K562 (cell line): ENCODE data around the gene UCKL1. TPM values are rescaled to one million over a fixed set of nuclear protein-coding genes. Genes with fewer than 3 reads are reported as not detected.

Experiments
- ATF1 ChIP-seq, 2 experiments: fragments of 450-650 bp in 1 of 2; IDR thresholded peaks; 2 replicates each; pipeline ENCODE4 v1.6.1; 2016; ENCODE audit warnings: missing compliant biosample characterization in 1 of 2, missing genetic modification characterization in 1 of 2
- COPS2 ChIP-seq: fragments of 450-650 bp; conservative IDR thresholded peaks from 2 replicates; pipeline ENCODE4 v1.6.1; 2016; ENCODE audit warnings: mild to moderate bottlenecking, moderate library complexity
- EP400 ChIP-seq: fragments of 450-650 bp; IDR thresholded peaks from 2 replicates; pipeline ENCODE4 v1.6.1; 2017; ENCODE audit warnings: antibody characterized with exemption, mild to moderate bottlenecking, moderate library complexity
- ESRRB ChIP-seq: fragments of 250-450 bp; sonication (Bioruptor Pico); IDR thresholded peaks from 2 replicates; pipeline ENCODE4 v1.5.0; 2020; ENCODE audit warnings: mild to moderate bottlenecking, moderate library complexity, borderline replicate concordance
- FOXK1 ChIP-seq: sonication (generic); formaldehyde crosslinking; IDR thresholded peaks from 2 replicates; pipeline ENCODE4 v1.8.0; 2022; ENCODE audit warnings: missing genetic modification reagents, mild to moderate bottlenecking, borderline replicate concordance
- MEIS2 ChIP-seq: fragments of 450-650 bp; IDR thresholded peaks from 2 replicates; pipeline ENCODE4 v1.6.1; 2014; ENCODE audit warnings: mild to moderate bottlenecking; ENCODE audit not compliant: partially characterized antibody
- SAP30 ChIP-seq: fragments of 200-600 bp; sonication (generic); IDR thresholded peaks from 2 replicates; pipeline ENCODE4 v1.6.1; 2012; ENCODE audit warnings: borderline replicate concordance, low read depth, mild to moderate bottlenecking, moderate library complexity, low read length, control low read depth, inconsistent platforms; ENCODE audit not compliant: insufficient read depth, poor library complexity, severe bottlenecking
- SNRNP70 ChIP-seq: fragments of 200-400 bp; formaldehyde crosslinking; optimal IDR thresholded peaks from 2 replicates; pipeline ENCODE3; 2017; ENCODE audit warnings: low read depth, low read length
- TCF3 ChIP-seq: sonication (generic); formaldehyde crosslinking; IDR thresholded peaks from 2 replicates; pipeline ENCODE4 v1.4.0; 2020; ENCODE audit warnings: mild to moderate bottlenecking, missing genetic modification reagents
- ZNF780A ChIP-seq: fragments of 250-450 bp; sonication (Bioruptor Pico); IDR thresholded peaks from 2 replicates; pipeline ENCODE4 v1.5.0; 2021; ENCODE audit warnings: mild to moderate bottlenecking
- polyA plus RNA-seq, 8 experiments: library from polyadenylated mRNA; depleted of rRNA in 4 of 8; stranded (reverse) in 5 of 8; unstranded in 3 of 8; fragments of >200 nt; fragmentation: Nextera tagmentation in 2 of 8; fragmentation: Illumina TruSeq in 1 of 8; extraction: Ambion mirVana in 2 of 8; extraction: Trizol in 1 of 8; gene quantifications; 2 replicates each; pipeline versions ENCODE4 v1.2.1 to v1.2.3, GENCODE V29; 2011 to 2014; ENCODE audit warnings: inconsistent platforms in 1 of 8, missing spikeins in 1 of 8
- total RNA-seq, 7 experiments: library from RNA; depleted of rRNA in 6 of 7; stranded (reverse); fragments of >200 nt in 6 of 7; fragmentation: Illumina TruSeq in 2 of 7; extraction: Trizol in 2 of 7; gene quantifications; 2 replicates each; pipeline versions ENCODE4 v1.2.1 to v1.2.3, GENCODE V29; 2011 to 2021; ENCODE audit warnings: low replicate concordance in 1 of 7
- TF ChIP-seq, protein P1 (sequence below), 2 experiments: fragments of 450-650 bp; formaldehyde crosslinking in 1 of 2; IDR thresholded peaks; 2 replicates each; pipeline versions ENCODE4 v1.4.0 to v1.6.1; 2014 to 2020; ENCODE audit warnings: mild to moderate bottlenecking in 2 of 2, borderline replicate concordance in 1 of 2, low read depth in 1 of 2

UCKL1 gene
- total and polyA plus RNA-seq, 9 of the 15 experiments (the other 6 are each of a cell fraction or from before 2014, with no cell fraction given) = 3.1 to 52.8 (median 24.2) TPM

DNA sequence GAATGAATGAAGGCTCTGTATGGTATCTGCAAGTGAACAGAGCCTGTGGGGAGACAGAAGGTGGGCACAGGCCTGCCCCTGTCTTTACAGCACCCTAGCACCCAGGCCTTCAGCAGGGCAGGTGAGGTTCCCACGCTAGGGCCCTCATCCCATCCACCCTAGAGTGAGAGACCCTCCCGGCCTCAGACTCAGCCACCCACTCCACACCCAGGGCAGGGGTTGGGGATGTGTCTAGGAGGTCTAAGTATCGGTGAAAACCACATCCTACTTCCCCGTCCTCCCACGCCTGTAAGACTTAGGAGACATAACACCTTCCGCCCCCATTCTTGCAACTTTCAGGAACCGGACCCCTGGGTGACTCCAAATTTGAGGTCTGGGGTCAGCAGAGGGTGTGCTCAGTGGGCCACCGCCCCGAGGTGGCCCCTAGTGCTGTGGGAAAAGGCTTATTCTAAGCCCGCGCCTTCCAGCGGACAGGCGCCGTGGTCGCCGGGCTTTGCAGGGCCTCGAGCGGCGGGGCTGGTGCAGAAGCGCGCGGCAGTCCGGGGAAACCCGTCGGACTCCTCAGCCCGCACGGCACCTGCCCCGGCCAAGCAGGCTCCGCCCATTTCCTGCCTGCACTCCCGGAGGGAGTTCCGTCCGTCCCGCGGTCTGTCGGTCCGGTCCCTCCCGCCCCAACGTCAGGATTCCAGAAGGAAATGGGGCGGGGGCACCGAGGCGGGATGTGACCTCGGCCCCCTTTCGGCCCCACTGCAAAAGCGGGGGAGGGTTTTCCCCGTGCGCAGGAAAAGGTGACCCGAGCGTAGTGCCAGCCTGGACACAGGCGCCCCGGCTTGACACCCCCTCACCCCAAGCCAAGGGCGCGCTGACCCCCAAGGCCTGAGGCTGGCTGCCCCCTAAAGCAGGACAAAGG, 22.4 kb upstream of the UCKL1 start (continued):
- TF ChIP-seq, protein P1, sequence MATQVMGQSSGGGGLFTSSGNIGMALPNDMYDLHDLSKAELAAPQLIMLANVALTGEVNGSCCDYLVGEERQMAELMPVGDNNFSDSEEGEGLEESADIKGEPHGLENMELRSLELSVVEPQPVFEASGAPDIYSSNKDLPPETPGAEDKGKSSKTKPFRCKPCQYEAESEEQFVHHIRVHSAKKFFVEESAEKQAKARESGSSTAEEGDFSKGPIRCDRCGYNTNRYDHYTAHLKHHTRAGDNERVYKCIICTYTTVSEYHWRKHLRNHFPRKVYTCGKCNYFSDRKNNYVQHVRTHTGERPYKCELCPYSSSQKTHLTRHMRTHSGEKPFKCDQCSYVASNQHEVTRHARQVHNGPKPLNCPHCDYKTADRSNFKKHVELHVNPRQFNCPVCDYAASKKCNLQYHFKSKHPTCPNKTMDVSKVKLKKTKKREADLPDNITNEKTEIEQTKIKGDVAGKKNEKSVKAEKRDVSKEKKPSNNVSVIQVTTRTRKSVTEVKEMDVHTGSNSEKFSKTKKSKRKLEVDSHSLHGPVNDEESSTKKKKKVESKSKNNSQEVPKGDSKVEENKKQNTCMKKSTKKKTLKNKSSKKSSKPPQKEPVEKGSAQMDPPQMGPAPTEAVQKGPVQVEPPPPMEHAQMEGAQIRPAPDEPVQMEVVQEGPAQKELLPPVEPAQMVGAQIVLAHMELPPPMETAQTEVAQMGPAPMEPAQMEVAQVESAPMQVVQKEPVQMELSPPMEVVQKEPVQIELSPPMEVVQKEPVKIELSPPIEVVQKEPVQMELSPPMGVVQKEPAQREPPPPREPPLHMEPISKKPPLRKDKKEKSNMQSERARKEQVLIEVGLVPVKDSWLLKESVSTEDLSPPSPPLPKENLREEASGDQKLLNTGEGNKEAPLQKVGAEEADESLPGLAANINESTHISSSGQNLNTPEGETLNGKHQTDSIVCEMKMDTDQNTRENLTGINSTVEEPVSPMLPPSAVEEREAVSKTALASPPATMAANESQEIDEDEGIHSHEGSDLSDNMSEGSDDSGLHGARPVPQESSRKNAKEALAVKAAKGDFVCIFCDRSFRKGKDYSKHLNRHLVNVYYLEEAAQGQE (IDR thresholded peaks at IDR 0.05; ENCODE audit: borderline replicate concordance) = no peak
- TF ChIP-seq, protein P1 (CRISPR knock-in tag; IDR thresholded peaks at IDR 0.05; ENCODE audit: low read depth) = no peak
- TF ChIP-seq SNRNP70 (no peak), ESRRB (CRISPR knock-in tag) (no peak), MEIS2 (no peak), EP400 (0 out of 2 replicates have a peak, but pooled peaks have one; percentile 12), ZNF780A (no peak), SAP30 (no peak), FOXK1 (CRISPR knock-in tag) (no peak), COPS2 (no peak), ATF1 (CRISPR knock-in tag; IDR thresholded peaks at IDR 0.05) (no peak), ATF1 (tag; IDR thresholded peaks at IDR 0.05) (peak; percentile 26; the same call in 1 of the 2 replicates), TCF3 (CRISPR knock-in tag) (no peak)
